Measurements from ENCODE around the gene DPP3.

DPP3 gene

DNA sequence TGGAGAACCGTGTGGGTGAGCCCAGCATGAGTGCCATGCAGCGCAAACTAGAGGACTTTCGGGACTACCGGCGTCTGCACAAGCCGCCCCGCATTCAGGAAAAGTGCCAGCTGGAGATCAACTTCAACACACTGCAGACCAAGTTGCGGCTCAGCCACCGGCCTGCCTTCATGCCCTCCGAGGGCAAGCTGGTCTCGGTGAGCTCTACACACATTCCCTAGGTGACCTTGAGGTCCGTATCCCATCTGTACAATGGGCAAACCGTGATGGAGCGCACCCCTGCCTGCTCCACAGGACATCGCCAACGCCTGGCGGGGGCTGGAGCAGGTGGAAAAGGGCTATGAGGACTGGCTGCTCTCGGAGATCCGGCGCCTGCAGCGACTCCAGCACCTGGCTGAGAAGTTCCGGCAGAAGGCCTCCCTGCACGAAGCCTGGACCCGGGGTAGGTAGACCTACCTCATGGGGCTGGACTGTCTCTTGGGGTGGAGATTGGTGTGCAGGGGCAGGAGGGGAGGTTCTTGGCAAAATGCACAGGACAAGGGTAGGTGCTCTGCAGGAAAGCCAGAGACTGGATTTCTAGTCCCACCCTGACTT is 77.6 kb downstream of the DPP3 start:
- H3K27ac ChIP-seq (ENCODE audit: extremely low read depth, low read depth, low read length), result no peak overlapping the region
- H3K4me3 ChIP-seq (ENCODE audit: low read depth, low read length), result no peak overlapping the region
- POLR2A ChIA-PET, result no interaction called here
- H3K36me3 ChIP-seq (ENCODE audit: control insufficient read depth in 2 of 2, insufficient read depth in 1 of 2, low read length in 2 of 2), result no peaks in the 10 kb centered on the region
- CTCF ChIA-PET, result interaction anchor here (0.6 kb wide), 1 partner anchor 20 kb away, joined by 3 read pairs; no protein-coding TSS in a partner anchor
- no peak for TF ChIP-seq ZNF560 (tag by site-specific recombination; IDR thresholded peaks at IDR 0.05; ENCODE audit: borderline replicate concordance)
- no peak for TF ChIP-seq ZNF211 (tag by site-specific recombination; IDR thresholded peaks at IDR 0.05; ENCODE audit: low read depth)
- no peak for TF ChIP-seq ZNF391 (tag by site-specific recombination; IDR thresholded peaks at IDR 0.05; ENCODE audit: borderline replicate concordance, low read depth)
- TF ChIP-seq ZBTB6 (tag by site-specific recombination; IDR thresholded peaks at IDR 0.05), result no peak
- TF ChIP-seq ZSCAN30 (tag by site-specific recombination; IDR thresholded peaks at IDR 0.05), result no peak
- TF ChIP-seq, protein P1, sequence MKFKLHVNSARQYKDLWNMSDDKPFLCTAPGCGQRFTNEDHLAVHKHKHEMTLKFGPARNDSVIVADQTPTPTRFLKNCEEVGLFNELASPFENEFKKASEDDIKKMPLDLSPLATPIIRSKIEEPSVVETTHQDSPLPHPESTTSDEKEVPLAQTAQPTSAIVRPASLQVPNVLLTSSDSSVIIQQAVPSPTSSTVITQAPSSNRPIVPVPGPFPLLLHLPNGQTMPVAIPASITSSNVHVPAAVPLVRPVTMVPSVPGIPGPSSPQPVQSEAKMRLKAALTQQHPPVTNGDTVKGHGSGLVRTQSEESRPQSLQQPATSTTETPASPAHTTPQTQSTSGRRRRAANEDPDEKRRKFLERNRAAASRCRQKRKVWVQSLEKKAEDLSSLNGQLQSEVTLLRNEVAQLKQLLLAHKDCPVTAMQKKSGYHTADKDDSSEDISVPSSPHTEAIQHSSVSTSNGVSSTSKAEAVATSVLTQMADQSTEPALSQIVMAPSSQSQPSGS (tag by site-specific recombination; IDR thresholded peaks at IDR 0.05; ENCODE audit: low read depth), result no peak
- TF ChIP-seq GFI1B (tag by site-specific recombination; IDR thresholded peaks at IDR 0.05), result no peak
- no peak for TF ChIP-seq HOXD13 (CRISPR knock-in tag; IDR thresholded peaks at IDR 0.05; ENCODE audit: borderline replicate concordance)
- no peak for TF ChIP-seq TCF7L2 (IDR thresholded peaks at IDR 0.05; ENCODE audit: borderline replicate concordance, low read depth, low read length)
- no peak for TF ChIP-seq ZNF645 (tag by site-specific recombination; IDR thresholded peaks at IDR 0.05)
- no peak for TF ChIP-seq ZBTB26 (tag by site-specific recombination; optimal IDR thresholded peaks at IDR 0.05)
- no peak for TF ChIP-seq ZNF266 (tag by site-specific recombination; IDR thresholded peaks at IDR 0.05; ENCODE audit: low read depth)
- TF ChIP-seq ZNF169 (tag by site-specific recombination; IDR thresholded peaks at IDR 0.05), result no peak
- H3K4me1 ChIP-seq (ENCODE audit: control insufficient read depth, insufficient read depth, low read length), result no peaks in the 10 kb centered on the region
- H3K9me3 ChIP-seq (ENCODE audit: control insufficient read depth, insufficient read depth, low read depth, low read length), result no peaks in the 10 kb centered on the region
